GM12878 (cell line): ENCODE results near the gene TBRG1. TPM values are rescaled to one million over a fixed set of nuclear protein-coding genes. Genes with fewer than 3 reads are reported as not detected.

Experiments
- BMI1 ChIP-seq: fragments of 450-650 bp; IDR thresholded peaks from 2 replicates; pipeline ENCODE4 v1.6.1; 2016; ENCODE audit warnings: mild to moderate bottlenecking, moderate library complexity, borderline replicate concordance
- CHD2 ChIP-seq: IDR thresholded peaks from 2 replicates; pipeline ENCODE4 v1.6.1; 2011; ENCODE audit warnings: low read depth, low read length, improper control_type of control experiment, borderline replicate concordance
- DPF2 ChIP-seq: fragments of 450-650 bp; IDR thresholded peaks from 2 replicates; pipeline ENCODE4 v1.6.1; 2017; ENCODE audit warnings: mild to moderate bottlenecking
- ESRRA ChIP-seq: IDR thresholded peaks from 2 replicates; pipeline ENCODE4 v1.6.1; 2012; ENCODE audit warnings: mild to moderate bottlenecking, low read length, improper control_type of control experiment
- HCFC1 ChIP-seq: fragments of 150-350 bp; IDR thresholded peaks from 2 replicates; pipeline ENCODE4 v1.6.1; 2014; ENCODE audit warnings: low read length
- HDGF ChIP-seq: fragments of 450-650 bp; IDR thresholded peaks from 2 replicates; pipeline ENCODE4 v1.6.1; 2016; ENCODE audit warnings: antibody characterized with exemption
- KDM1A ChIP-seq: fragments of 200-600 bp; sonication (generic); IDR thresholded peaks from 2 replicates; pipeline ENCODE4 v1.6.1; 2016; ENCODE audit warnings: borderline replicate concordance
- NBN ChIP-seq: fragments of 450-650 bp; IDR thresholded peaks from 2 replicates; pipeline ENCODE4 v1.6.1; 2016
- NRF1 ChIP-seq: conservative IDR thresholded peaks from 2 replicates; pipeline ENCODE4 v1.6.1; 2011; ENCODE audit warnings: mild to moderate bottlenecking, low read depth, low read length, improper control_type of control experiment
- RBBP5 ChIP-seq: fragments of 200-600 bp; sonication (generic); conservative IDR thresholded peaks from 2 replicates; pipeline ENCODE4 v1.6.1; 2016
- TCF12 ChIP-seq: IDR thresholded peaks from 2 replicates; pipeline ENCODE4 v1.6.1; 2011; ENCODE audit warnings: low read depth, mild to moderate bottlenecking, low read length
- ZBED1 ChIP-seq: IDR thresholded peaks from 2 replicates; pipeline ENCODE4 v1.6.1; 2016; ENCODE audit warnings: borderline replicate concordance
- ZNF217 ChIP-seq: fragments of 450-650 bp; IDR thresholded peaks from 2 replicates; pipeline ENCODE4 v1.6.1; 2017; ENCODE audit warnings: antibody characterized with exemption, mild to moderate bottlenecking
- ZSCAN29 ChIP-seq: fragments of 450-650 bp; IDR thresholded peaks from 2 replicates; pipeline ENCODE4 v1.6.1; 2017; ENCODE audit warnings: mild to moderate bottlenecking, moderate library complexity
- polyA plus RNA-seq, 11 experiments: library from polyadenylated mRNA; depleted of rRNA in 4 of 11; unstranded in 6 of 11; stranded (reverse) in 5 of 11; fragments of >200 nt; fragmentation: Nextera tagmentation in 4 of 11; fragmentation: Illumina TruSeq in 1 of 11; extraction: Ambion mirVana in 4 of 11; extraction: Trizol in 1 of 11; gene quantifications; 1 replicate in 1 of 11; 2 replicates in 10 of 11; pipeline versions ENCODE4 v1.2.1 to v1.2.3, GENCODE V29; 2011 to 2016; ENCODE audit warnings: inconsistent platforms in 2 of 11, missing spikeins in 2 of 11, low read depth in 1 of 11
- total RNA-seq, 4 experiments: library from RNA; depleted of rRNA in 3 of 4; stranded (reverse); fragments of >200 nt in 3 of 4; fragmentation: Illumina TruSeq in 1 of 4; extraction: Trizol in 1 of 4; gene quantifications; 2 replicates each; pipeline versions ENCODE4 v1.2.1 to v1.2.3, GENCODE V29; 2013 to 2021
- TF ChIP-seq, protein P1 (sequence below): fragments of 450-650 bp; IDR thresholded peaks from 2 replicates; pipeline ENCODE4 v1.6.1; 2017; ENCODE audit warnings: mild to moderate bottlenecking, low read depth, inconsistent platforms; ENCODE audit not compliant: poor library complexity, severe bottlenecking
- TF ChIP-seq, protein P2 (sequence below), 3 experiments: IDR thresholded peaks in 2 of 3; conservative IDR thresholded peaks in 1 of 3; 2 replicates each; pipeline ENCODE4 v1.5.1; 2011; ENCODE audit warnings: low read depth in 3 of 3, low read length in 3 of 3, mild to moderate bottlenecking in 3 of 3, control low read depth in 2 of 3, moderate library complexity in 2 of 3, inconsistent platforms in 1 of 3, mixed read lengths in 1 of 3; ENCODE audit not compliant: control insufficient read depth in 2 of 3, insufficient read depth in 1 of 3; ENCODE audit errors: extremely low read depth in 1 of 3
- TF ChIP-seq, protein P3 (sequence below): IDR thresholded peaks from 2 replicates; pipeline ENCODE4 v1.6.1; 2011; ENCODE audit warnings: low read depth, low read length, improper control_type of control experiment, borderline replicate concordance
- TF ChIP-seq, protein P4 (sequence below): IDR thresholded peaks from 2 replicates; pipeline ENCODE4 v1.6.1; 2012; ENCODE audit warnings: low read depth, low read length, improper control_type of control experiment
- TF ChIP-seq, protein P5 (sequence below): IDR thresholded peaks from 2 replicates; pipeline ENCODE4 v1.6.1; 2011; ENCODE audit warnings: mild to moderate bottlenecking, low read depth, low read length, moderate library complexity; ENCODE audit not compliant: insufficient replicate concordance

The TBRG1 gene
- total and polyA plus RNA-seq, 10 of the 15 experiments (the other 5 are each of a cell fraction or from before 2014, with no cell fraction given): 12.3 to 46.6 (median 26.2) TPM

- TF ChIP-seq, protein P1, sequence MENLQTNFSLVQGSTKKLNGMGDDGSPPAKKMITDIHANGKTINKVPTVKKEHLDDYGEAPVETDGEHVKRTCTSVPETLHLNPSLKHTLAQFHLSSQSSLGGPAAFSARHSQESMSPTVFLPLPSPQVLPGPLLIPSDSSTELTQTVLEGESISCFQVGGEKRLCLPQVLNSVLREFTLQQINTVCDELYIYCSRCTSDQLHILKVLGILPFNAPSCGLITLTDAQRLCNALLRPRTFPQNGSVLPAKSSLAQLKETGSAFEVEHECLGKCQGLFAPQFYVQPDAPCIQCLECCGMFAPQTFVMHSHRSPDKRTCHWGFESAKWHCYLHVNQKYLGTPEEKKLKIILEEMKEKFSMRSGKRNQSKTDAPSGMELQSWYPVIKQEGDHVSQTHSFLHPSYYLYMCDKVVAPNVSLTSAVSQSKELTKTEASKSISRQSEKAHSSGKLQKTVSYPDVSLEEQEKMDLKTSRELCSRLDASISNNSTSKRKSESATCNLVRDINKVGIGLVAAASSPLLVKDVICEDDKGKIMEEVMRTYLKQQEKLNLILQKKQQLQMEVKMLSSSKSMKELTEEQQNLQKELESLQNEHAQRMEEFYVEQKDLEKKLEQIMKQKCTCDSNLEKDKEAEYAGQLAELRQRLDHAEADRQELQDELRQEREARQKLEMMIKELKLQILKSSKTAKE: no peak
- TF ChIP-seq TCF12 (no peak), ESRRA (no peak), RBBP5 (no peak), BMI1 (peak; percentile 28; the same call in 1 of the 2 replicates), CHD2 (no peak), HCFC1 (0 out of 2 replicates have a peak, but pooled peaks have one; percentile 33), DPF2 (0 out of 2 replicates have a peak, but pooled peaks have one; percentile 56), NRF1 (no peak), ZSCAN29 (no peak), ZBED1 (no peak), HDGF (peak; percentile 60; the same call in 1 of the 2 replicates), KDM1A (no peak), NBN (no peak), ZNF217 (no peak)
- TF ChIP-seq, protein P2, sequence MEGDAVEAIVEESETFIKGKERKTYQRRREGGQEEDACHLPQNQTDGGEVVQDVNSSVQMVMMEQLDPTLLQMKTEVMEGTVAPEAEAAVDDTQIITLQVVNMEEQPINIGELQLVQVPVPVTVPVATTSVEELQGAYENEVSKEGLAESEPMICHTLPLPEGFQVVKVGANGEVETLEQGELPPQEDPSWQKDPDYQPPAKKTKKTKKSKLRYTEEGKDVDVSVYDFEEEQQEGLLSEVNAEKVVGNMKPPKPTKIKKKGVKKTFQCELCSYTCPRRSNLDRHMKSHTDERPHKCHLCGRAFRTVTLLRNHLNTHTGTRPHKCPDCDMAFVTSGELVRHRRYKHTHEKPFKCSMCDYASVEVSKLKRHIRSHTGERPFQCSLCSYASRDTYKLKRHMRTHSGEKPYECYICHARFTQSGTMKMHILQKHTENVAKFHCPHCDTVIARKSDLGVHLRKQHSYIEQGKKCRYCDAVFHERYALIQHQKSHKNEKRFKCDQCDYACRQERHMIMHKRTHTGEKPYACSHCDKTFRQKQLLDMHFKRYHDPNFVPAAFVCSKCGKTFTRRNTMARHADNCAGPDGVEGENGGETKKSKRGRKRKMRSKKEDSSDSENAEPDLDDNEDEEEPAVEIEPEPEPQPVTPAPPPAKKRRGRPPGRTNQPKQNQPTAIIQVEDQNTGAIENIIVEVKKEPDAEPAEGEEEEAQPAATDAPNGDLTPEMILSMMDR (IDR thresholded peaks at IDR 0.05 in 2 of 3, conservative IDR thresholded peaks at IDR 0.05 in 1 of 3; ENCODE audit: control insufficient read depth in 2 of 3, extremely low read depth in 1 of 3, insufficient read depth in 1 of 3, low read depth in 3 of 3, low read length in 3 of 3): no peak
- TF ChIP-seq, protein P3, sequence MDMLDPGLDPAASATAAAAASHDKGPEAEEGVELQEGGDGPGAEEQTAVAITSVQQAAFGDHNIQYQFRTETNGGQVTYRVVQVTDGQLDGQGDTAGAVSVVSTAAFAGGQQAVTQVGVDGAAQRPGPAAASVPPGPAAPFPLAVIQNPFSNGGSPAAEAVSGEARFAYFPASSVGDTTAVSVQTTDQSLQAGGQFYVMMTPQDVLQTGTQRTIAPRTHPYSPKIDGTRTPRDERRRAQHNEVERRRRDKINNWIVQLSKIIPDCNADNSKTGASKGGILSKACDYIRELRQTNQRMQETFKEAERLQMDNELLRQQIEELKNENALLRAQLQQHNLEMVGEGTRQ: no peak
- TF ChIP-seq, protein P4, sequence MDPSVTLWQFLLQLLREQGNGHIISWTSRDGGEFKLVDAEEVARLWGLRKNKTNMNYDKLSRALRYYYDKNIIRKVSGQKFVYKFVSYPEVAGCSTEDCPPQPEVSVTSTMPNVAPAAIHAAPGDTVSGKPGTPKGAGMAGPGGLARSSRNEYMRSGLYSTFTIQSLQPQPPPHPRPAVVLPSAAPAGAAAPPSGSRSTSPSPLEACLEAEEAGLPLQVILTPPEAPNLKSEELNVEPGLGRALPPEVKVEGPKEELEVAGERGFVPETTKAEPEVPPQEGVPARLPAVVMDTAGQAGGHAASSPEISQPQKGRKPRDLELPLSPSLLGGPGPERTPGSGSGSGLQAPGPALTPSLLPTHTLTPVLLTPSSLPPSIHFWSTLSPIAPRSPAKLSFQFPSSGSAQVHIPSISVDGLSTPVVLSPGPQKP: no peak; the same call in 1 of the 2 replicates
- TF ChIP-seq, protein P5, sequence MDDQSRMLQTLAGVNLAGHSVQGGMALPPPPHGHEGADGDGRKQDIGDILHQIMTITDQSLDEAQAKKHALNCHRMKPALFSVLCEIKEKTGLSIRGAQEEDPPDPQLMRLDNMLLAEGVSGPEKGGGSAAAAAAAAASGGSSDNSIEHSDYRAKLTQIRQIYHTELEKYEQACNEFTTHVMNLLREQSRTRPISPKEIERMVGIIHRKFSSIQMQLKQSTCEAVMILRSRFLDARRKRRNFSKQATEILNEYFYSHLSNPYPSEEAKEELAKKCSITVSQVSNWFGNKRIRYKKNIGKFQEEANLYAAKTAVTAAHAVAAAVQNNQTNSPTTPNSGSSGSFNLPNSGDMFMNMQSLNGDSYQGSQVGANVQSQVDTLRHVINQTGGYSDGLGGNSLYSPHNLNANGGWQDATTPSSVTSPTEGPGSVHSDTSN: no peak
Observed at GRCh38 chr11:124622531-124623451, at the start of gene TBRG1 (continued).
